NT2/D1 (cell line): ENCODE data around the gene BRD9.

Experiments
- SUZ12 ChIP-seq: IDR thresholded peaks from 2 replicates; pipeline ENCODE4 v1.6.1; 2011; ENCODE audit not compliant: insufficient read length, insufficient read depth; ENCODE audit errors: extremely low read depth
- YY1 ChIP-seq: IDR thresholded peaks from 2 replicates; pipeline ENCODE4 v1.6.1; 2011; ENCODE audit not compliant: insufficient read length, insufficient read depth
- ZNF274 ChIP-seq: IDR thresholded peaks from 2 replicates; pipeline ENCODE4 v1.6.1; 2011; ENCODE audit warnings: mild to moderate bottlenecking, low read depth, low read length

DNA sequence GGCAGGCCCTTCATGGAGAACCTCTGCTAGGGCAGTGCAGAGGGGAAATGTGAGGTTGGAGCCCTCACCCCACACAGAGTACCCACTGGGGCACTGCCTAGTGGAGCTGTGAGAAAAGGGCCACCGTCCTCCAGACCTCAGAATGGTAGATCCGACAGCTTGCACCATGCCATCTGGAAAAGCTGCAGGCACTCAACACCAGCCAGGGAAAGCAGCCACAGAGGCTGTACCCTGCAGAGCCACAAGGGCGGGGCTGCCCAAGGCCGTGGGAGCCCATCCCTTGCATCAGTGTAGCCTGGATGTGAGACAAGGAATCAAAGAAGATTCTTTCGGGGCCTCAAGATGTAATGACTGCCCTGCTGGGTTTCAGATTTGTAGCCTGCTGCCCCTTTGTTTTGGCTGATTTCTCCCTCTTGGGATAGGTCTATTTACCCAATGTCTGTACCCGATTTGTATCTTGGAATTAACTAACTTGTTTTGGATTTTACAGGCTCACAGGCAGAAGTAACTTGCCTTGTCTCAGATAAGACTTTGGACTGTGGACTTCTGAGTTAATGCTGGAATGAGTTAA lies 25.2 kb downstream of the BRD9 start:
- no peak for TF ChIP-seq SUZ12
- no peak for TF ChIP-seq YY1
- no peak for TF ChIP-seq ZNF274
